ENCODE measurements around the gene RASSF7.
"Not testable (repeated sequence)": the region's sequence is repeated elsewhere in the genome, so short reads cannot be mapped to it uniquely, and the experiment has no call there.

RASSF7 gene

GRCh38 chr11:515131-515530 is 45.6 kb upstream of the RASSF7 start:
- POLR2A ChIA-PET, result no interaction called here
- TF ChIP-seq PBX3 (CRISPR knock-in tag; IDR thresholded peaks at IDR 0.05) (no peak), ATF2 (tag by site-specific recombination; IDR thresholded peaks at IDR 0.05; ENCODE audit: low read depth) (no peak)
- Histone ChIP-seq H3K27ac (ENCODE audit: extremely low read depth, low read depth, low read length) (no peak overlapping the region), H3K9me3 (ENCODE audit: control insufficient read depth, insufficient read depth, low read depth, low read length) (no peaks in the 10 kb centered on the region), H3K36me3 (ENCODE audit: control insufficient read depth in 2 of 2, insufficient read depth in 1 of 2, low read length in 2 of 2) (peaks cover 0 to 8% of the 10 kb centered on the region in 2 experiments; a peak in 1 of 3 replicates), H3K4me1 (ENCODE audit: control insufficient read depth, insufficient read depth, low read length) (no peaks in the 10 kb centered on the region), H3K4me3 (ENCODE audit: low read depth, low read length) (no peak overlapping the region)
- CTCF ChIA-PET, result no interaction called here

GRCh38 chr11:516400-516799 is 44.4 kb upstream of the RASSF7 start:
- ChIA-PET POLR2A (no interaction called here), CTCF (interaction anchor here (0.9 kb wide), 1 partner anchor 19 kb away, joined by 4 read pairs; no protein-coding TSS in a partner anchor)
- Histone ChIP-seq H3K36me3 (ENCODE audit: control insufficient read depth in 2 of 2, insufficient read depth in 1 of 2, low read length in 2 of 2) (peaks cover 0 to 7% of the 10 kb centered on the region in 2 experiments; a peak in 1 of 3 replicates), H3K4me3 (ENCODE audit: low read depth, low read length) (no peak overlapping the region), H3K9me3 (ENCODE audit: control insufficient read depth, insufficient read depth, low read depth, low read length) (no peaks in the 10 kb centered on the region), H3K4me1 (ENCODE audit: control insufficient read depth, insufficient read depth, low read length) (no peaks in the 10 kb centered on the region), H3K27ac (ENCODE audit: extremely low read depth, low read depth, low read length) (no peak overlapping the region)
- TF ChIP-seq SETDB1 (IDR thresholded peaks at IDR 0.05; ENCODE audit: insufficient read length, low read length) (peak; percentile 47), KLF16 (tag by site-specific recombination; IDR thresholded peaks at IDR 0.05) (no peak)

- H3K36me3 ChIP-seq (ENCODE audit: control insufficient read depth in 2 of 2, insufficient read depth in 1 of 2, low read length in 2 of 2); H3K9me3 ChIP-seq (ENCODE audit: control insufficient read depth, insufficient read depth, low read depth, low read length); H3K4me3 ChIP-seq (ENCODE audit: low read depth, low read length); POLR2A ChIA-PET; H3K4me1 ChIP-seq (ENCODE audit: control insufficient read depth, insufficient read depth, low read length); H3K27ac ChIP-seq (ENCODE audit: extremely low read depth, low read depth, low read length): not testable (repeated sequence)
- CTCF ChIA-PET, result interaction anchor here (0.9 kb wide), 2 partner anchors 10 to 19 kb away, joined by 4 read pairs; no protein-coding TSS in a partner anchor
Observed at GRCh38 chr11:516918-517685, 43.7 kb upstream of the RASSF7 start.

- Histone ChIP-seq H3K9me3 (ENCODE audit: control insufficient read depth, insufficient read depth, low read depth, low read length) (no peaks in the 10 kb centered on the region), H3K27ac (ENCODE audit: extremely low read depth, low read depth, low read length) (no peak overlapping the region), H3K4me3 (ENCODE audit: low read depth, low read length) (no peak overlapping the region), H3K36me3 (ENCODE audit: control insufficient read depth in 2 of 2, insufficient read depth in 1 of 2, low read length in 2 of 2) (peaks cover 0 to 3% of the 10 kb centered on the region in 2 experiments; a peak in 1 of 3 replicates), H3K4me1 (ENCODE audit: control insufficient read depth, insufficient read depth, low read length) (no peaks in the 10 kb centered on the region)
- CTCF ChIA-PET, result interaction anchor here (0.6 to 1.6 kb wide), 26 partner anchors 8 to 307 kb away, joined by 3 to 8 read pairs (median 3); no protein-coding TSS in a partner anchor
- POLR2A ChIA-PET, result no interaction called here
- TF ChIP-seq SP2 (tag by site-specific recombination; IDR thresholded peaks at IDR 0.05), result peak; percentile 41
- peak; percentile 61 for TF ChIP-seq KLF8 (tag by site-specific recombination; IDR thresholded peaks at IDR 0.05)
- TF ChIP-seq ZNF629 (tag by site-specific recombination; IDR thresholded peaks at IDR 0.05), result 0 out of 2 replicates have a peak, but pooled peaks have one; percentile 26
- TF ChIP-seq ZNF335 (tag by site-specific recombination; conservative IDR thresholded peaks at IDR 0.05), result peak; percentile 69
- TF ChIP-seq KLF1 (tag by site-specific recombination; IDR thresholded peaks at IDR 0.05), result 0 out of 2 replicates have a peak, but pooled peaks have one; percentile 35
- TF ChIP-seq ZNF426 (tag by site-specific recombination; IDR thresholded peaks at IDR 0.05), result no peak
- no peak for TF ChIP-seq FEZF1 (tag by site-specific recombination; IDR thresholded peaks at IDR 0.05)
- peak; percentile 58; the same call in 1 of the 2 replicates for TF ChIP-seq ZBTB44 (tag by site-specific recombination; IDR thresholded peaks at IDR 0.05)
- TF ChIP-seq SP7 (tag by site-specific recombination; IDR thresholded peaks at IDR 0.05), result peak; percentile 62
- TF ChIP-seq ZNF658 (tag by site-specific recombination; IDR thresholded peaks at IDR 0.05), result no peak
- no peak for TF ChIP-seq ZNF664 (tag by site-specific recombination; IDR thresholded peaks at IDR 0.05)
- TF ChIP-seq ZNF621 (tag by site-specific recombination; IDR thresholded peaks at IDR 0.05), result no peak
- 0 out of 2 replicates have a peak, but pooled peaks have one; percentile 14 for TF ChIP-seq PRDM10 (tag by site-specific recombination; IDR thresholded peaks at IDR 0.05)
- TF ChIP-seq ZNF600 (tag by site-specific recombination; IDR thresholded peaks at IDR 0.05), result peak; percentile 82
Observed at GRCh38 chr11:518463-519202, 42.1 kb upstream of the RASSF7 start.

All from HEK293 (cell line).